NCI-H526 treated with DMSO at 0.1 percent for 48 hours (cell line): ENCODE data around the gene STXBP6.
A peak's percentile ranks its signal among the peaks of the same experiment; 100 is the strongest.

Experiments used
- DNase-seq: peaks from one replicate; lab custom pipeline; 2025; lab: John Stamatoyannopoulos, UW

Gene STXBP6

GRCh38 chr14:25049568-25050268, at the start of gene STXBP6:
STXBP6 (minus strand) TSS chr14:25050147; CDS start chr14:24974818, 75,329 bp downstream.
- DNase-seq = peak; percentile 7

DNA sequence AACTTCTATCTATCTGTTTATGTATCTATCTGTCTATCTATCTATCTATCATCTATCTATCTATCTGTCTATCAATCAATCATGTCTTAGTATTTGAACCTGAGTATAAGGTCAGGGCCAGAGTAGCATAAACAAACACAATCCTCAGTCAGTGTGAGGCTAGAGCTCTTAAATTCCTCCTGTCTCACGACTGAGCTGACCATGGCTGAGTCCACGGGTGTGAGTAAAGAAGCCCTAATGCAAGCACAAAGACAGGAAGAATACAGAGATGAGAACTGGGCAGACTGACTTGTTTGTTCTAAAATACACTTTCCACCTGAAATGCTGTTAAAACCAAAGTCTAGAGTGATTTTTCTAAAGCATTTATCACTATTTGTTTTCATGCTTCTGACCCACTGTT, 47.2 kb upstream of the STXBP6 start:
- DNase-seq = no peak

GRCh38 chr14:25095736-25096437, 45.9 kb upstream of the STXBP6 start:
- no peak for DNase-seq

DNA sequence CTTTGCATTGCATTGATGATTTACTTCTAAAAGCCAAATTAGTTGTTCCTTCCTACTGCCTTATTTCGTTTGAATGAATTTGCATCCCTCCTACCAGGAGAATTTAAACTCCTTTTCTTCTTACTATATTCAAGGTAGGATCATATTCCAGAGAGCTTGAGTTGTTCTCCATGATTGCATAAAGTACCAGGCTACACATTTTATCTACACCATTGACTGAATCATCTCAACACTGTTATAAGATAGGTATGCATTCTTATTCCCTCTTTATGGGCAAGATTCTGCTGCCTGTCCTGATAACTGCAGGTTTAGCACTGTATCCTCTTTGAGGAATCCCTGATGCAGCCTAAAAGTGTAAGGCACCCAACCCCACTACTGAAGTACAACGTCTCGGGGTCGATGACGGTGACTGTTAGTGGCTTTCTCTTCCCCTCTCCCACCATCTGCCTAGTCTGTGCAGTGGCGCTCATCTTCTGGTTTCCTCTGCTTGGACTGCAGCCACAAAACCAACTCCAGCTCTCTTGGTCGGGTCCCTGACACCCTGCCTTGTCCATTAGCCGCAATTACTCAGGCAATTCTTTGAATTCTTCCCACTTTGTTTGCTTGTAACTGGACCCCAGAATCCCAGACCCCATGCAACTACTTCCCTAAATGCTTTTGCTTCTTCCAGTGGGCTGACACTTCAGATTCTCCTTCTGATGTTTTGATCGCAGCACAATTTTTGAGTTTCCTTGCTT, 44.4 kb upstream of the STXBP6 start:
- DNase-seq = no peak

DNA sequence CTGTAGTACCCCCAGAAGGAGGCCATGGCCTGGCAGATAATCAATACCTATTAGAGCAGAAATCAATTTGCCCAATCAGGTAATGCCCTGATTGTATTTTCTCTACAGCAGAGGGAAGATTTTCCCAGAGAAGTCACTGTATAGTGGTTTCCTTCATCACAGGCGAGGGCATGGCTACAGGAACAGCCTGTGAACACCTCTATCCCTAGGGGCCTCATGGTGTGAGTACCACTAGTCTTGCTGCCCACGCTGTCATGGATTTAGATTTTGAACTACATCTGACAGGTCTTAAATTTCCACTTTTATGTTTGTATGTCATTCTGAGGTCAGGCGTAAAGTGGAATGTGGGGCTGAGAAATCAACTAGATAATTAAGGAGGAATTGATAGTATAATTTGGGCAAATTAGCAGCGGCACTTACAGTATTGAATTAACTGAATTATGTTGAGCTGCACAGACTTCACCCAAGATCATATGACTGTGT, 42.4 kb upstream of the STXBP6 start:
- DNase-seq = no peak

GRCh38 chr14:25090716-25091454, 40.9 kb upstream of the STXBP6 start:
- no peak for DNase-seq

DNA sequence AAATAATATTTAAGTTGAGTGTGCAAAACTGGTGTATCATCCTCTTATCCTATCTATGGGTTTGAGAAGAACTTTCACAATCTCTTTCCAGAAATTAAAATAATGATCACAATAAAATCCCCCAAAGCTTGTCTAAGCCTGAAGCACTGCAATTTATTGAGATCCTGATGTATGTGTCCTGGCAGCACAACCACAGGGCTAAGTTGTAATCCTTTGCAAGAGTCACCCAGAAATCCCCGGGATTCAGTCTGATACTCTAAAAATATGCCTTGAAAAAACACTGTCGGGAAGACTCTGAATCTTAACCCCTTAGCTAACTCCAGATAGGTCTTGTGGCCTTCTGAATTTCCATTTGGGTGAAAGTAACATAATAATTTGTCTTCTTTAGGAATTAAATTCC, 40.3 kb upstream of the STXBP6 start:
- no peak for DNase-seq

- DNase-seq = no peak
These were observed 39.5 kb upstream of the STXBP6 start for GRCh38 chr14:25089496-25089895.

DNA sequence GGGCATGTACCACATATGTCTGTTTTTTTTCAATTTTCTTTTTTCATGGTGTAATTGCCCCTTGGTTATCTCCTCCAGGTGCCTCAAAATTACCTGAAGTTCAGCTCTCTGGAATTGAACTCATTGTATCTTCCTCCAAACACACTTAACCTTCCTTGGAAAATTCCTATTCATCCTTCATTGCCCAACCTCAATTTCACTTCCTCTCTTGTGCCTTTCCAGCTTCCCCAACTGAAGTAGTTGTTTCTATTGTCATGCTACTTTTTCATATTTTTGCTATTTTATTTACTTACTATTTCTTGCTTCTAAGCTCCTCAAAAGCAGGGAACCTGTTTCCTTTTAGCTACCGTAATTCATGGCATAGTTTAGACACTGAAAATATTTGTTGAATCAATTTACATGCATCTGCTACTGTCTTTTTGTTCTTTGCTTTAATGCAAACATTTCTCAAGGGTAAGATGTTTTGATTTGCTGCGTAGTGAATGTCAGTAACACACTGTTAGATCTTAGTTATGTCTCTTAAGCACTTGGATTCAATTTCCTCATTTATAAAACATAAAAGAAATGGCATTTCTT, 37.0 kb upstream of the STXBP6 start:
- DNase-seq = no peak

DNA sequence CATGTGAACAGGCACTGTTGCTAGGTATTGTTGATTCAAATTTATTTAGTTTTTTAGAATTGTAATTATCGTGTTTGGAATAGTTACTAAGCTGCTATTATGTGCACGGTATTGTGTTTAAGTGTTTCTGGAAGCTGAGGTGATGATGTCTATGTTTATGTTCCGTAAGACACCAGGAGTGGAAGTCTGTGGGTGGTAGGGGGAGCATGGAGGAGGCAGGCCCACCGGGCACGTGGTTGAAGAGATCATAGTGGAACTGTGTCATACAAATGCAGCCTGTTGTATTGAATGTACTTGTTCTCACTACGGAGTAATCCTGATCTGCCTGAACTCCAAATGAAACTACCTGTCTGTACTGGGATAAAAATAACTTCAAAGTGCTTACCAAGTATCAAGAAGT, 36.1 kb upstream of the STXBP6 start:
- no peak for DNase-seq

DNA sequence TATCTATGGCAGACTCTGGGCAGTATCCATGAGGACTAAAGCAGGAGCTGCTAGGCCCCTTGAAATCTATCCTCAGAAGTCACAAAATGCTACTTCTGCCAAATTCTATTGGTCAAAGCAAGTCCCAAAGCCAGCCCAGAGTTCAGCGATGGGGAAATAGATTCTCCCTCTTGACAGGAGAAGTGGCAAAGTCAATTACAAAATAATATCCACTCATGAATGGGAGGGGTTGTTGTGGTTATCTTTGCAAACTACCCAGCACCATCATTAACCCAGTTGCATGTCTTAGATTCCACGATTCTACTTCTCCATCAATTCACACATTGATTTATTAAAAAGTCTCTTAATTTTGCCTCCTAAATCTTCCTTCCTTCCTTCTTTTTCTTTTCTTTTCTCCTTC, 30.7 kb upstream of the STXBP6 start:
- no peak for DNase-seq

DNA sequence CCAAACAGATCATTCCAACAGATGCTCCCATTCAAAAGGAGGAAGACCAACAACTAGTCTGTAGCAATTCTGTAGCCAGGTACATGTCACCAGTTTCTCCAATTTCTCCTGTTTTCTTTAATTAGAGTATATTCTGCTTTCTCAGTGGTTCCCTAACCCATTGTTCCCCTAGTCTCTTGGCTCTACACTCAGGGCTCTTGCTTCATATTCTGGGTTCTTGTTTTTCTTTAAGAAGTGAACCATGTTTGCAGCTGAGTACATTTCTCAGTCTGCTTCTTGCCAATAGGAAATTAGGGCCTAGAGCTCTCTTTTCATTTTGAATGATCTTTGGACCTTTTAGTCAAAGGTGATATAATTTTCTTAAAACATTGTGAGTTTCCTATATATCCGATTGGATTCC, 29.4 kb upstream of the STXBP6 start:
- no peak for DNase-seq

GRCh38 chr14:25074099-25074685, 24.2 kb upstream of the STXBP6 start:
- DNase-seq = no peak

DNA sequence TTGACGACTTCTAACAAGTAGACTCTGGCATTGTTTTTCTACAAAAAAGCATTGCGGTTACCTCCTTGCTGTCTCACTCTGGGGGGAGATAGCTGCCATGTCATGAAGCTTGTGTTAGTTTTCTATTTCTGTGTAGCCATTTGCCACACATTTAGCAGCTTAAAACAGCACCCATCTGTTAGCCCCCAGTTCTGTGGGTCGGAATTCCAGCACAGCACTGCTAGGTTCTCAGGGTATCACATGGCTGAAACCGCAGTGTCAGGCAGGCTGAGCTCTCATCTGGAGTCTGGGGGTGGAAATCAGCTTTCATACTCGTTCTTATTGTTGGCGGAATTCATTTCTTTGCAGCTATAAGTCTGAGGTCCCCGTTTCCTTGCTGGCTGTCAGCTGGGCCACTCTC, 19.9 kb upstream of the STXBP6 start:
- no peak for DNase-seq

DNA sequence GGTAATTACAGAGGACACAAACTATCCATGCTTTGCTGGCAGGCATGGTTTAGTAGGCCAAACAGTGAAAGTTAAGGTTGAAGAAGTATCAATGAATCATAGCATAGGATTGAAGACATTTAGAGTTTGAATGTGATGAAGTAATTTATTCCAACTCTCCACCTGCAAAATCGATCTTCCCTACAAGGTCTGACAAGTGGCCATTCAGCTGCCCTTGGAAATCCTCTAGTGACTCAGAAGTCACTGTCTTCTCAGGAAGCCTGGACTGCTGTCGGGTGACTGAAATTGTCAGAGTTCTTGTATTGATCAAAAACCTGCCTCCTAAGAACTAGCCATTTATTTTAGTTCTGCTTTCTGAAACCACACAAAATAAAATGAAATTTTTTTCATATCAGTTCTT, 17.7 kb upstream of the STXBP6 start:
- DNase-seq = no peak

DNA sequence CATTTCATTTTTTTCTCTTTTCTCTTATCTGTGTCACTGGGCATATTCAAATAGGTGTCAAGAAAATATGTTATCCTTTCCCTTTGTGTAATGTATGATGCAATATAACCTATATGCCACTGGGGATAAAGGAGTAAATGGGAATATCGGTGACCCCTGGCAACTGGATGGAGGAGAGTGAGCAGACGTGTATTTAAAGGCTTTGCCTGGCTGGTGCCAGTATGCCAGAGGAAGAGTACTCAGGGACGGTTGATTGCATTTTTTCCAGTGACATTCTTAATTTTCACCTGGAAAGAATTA, 12.0 kb upstream of the STXBP6 start:
- DNase-seq = no peak

GRCh38 chr14:25056688-25057078, 6.7 kb upstream of the STXBP6 start:
- no peak for DNase-seq

DNA sequence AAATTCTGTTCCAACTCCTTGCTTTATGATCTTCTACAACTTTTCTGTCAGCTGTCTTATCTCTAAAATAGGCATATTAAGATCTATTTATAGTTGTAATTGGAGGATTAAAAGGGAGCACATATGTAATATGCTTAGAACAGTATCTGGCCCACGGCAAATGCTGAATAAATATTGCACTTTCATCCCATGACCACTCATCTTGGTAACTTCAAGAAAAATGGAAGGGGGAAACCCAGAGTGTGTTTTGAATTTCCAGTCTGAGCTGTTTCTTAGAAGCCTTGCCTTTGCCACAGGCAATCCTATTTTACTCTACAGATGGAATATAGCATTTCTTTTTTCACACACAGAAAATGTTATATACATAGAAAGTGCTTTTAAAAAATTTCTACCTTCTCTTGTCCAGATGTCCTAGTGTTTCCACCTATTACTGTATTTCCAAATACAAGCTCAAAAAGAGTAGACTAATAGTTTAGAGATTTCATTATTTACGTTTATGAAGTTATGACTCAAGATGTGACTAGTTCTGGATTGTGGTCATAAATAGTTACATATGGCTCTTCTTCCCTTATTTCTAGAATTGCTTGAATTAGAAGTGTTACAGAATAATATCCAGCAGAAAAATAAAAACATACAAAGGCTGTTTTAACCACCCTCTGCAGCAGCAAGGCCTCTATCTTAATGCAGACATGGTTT, 6.2 kb upstream of the STXBP6 start:
- DNase-seq = no peak

- no peak for DNase-seq
These were observed 5.1 kb upstream of the STXBP6 start for GRCh38 chr14:25055005-25055404.

DNA sequence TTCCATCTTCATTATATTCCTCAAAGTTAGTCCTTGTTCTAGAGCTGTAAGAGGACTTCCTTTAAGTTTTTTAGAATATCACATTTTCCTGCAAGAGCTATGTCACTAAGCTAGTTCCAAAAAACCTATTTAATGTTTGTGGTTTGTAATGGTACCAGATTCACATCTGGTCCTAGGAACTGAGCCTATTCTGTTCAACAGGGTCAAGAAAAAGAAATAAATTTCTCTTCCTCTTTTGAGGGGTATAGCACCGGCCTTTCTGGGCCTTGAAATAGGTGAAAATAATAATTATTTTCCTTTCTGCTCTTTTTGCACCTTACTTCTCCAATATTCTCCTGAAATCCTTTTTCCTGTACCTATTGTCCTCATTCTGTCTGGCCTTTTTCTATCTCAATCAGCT, 3.6 kb upstream of the STXBP6 start:
- DNase-seq = no peak

DNA sequence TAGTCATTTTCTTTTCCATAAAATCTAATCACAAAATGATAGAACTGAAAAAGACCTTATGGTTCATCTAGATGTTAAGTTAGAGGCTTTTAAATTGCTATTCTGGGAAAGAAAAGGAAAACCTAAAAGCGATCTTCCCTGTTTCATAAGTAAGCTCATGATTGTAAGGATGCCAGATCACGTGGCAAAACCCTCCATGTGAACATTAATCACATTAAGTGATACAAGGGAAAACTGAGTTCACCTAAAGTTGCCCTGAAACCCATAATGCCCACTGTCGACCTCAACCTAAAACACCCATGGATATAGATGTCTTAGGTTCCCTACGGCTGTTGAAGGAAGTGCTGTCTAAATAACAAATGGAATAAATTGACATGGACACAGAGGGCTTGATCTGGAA, 3.0 kb upstream of the STXBP6 start:
- no peak for DNase-seq
